ENCODE data around the gene OR5AS1. TPM values are rescaled to one million over a fixed set of nuclear protein-coding genes. Genes with fewer than 3 reads are reported as not detected.

OR5AS1 gene
- total RNA-seq, 1 experiment from 2014 or later = not detected

Other genes with a start within 250 kb of the OR5AS1 start
- gene OR5D14, start 232.1 kb upstream of the OR5AS1 start, total RNA-seq (2021) = not detected in 3 replicates
- gene OR5L1, start 216.3 kb upstream of the OR5AS1 start, total RNA-seq (2021) = not detected in 3 replicates
- gene OR5D18, start 208.0 kb upstream of the OR5AS1 start, total RNA-seq (2021) = not detected in 3 replicates
- not detected in 3 replicates for gene OR5L2, start 200.4 kb upstream of the OR5AS1 start, total RNA-seq (2021)
- not detected in 3 replicates for gene OR5D16, start 188.9 kb upstream of the OR5AS1 start, total RNA-seq (2021)
- not detected in 3 replicates for gene TRIM51, start 144.4 kb upstream of the OR5AS1 start, total RNA-seq (2021)
- gene OR5W2, start 113.1 kb upstream of the OR5AS1 start, total RNA-seq (2021) = not detected in 3 replicates
- not detected in 3 replicates for gene OR5I1, start 91.3 kb upstream of the OR5AS1 start, total RNA-seq (2021)
- gene OR10AG1, start 57.7 kb upstream of the OR5AS1 start, total RNA-seq (2021) = 0.16 TPM in 1 of 3 replicates, not detected in the others
- not detected in 3 replicates for gene OR5F1, start 33.0 kb upstream of the OR5AS1 start, total RNA-seq (2021)
- not detected in 3 replicates for gene OR8I2, start 65.7 kb downstream of the OR5AS1 start, total RNA-seq (2021)
- not detected in 3 replicates for gene OR8H2, start 76.0 kb downstream of the OR5AS1 start, total RNA-seq (2021)
- gene OR8H3, start 94.7 kb downstream of the OR5AS1 start, total RNA-seq (2021) = not detected in 3 replicates
- not detected in 3 replicates for gene OR8J3, start 112.5 kb downstream of the OR5AS1 start, total RNA-seq (2021)
- not detected in 3 replicates for gene OR8K5, start 132.7 kb downstream of the OR5AS1 start, total RNA-seq (2021)
- not detected in 3 replicates for gene OR5J2, start 149.0 kb downstream of the OR5AS1 start, total RNA-seq (2021)
- gene OR5T2, start 206.6 kb downstream of the OR5AS1 start, total RNA-seq (2021) = not detected in 3 replicates
- not detected in 3 replicates for gene OR5T3, start 224.6 kb downstream of the OR5AS1 start, total RNA-seq (2021)
- not detected in 3 replicates for gene OR5T1, start 246.5 kb downstream of the OR5AS1 start, total RNA-seq (2021)

Measured in WTC11 (cell line).